Fibroblast of skin of back (primary cell): ENCODE data around the gene ZBTB17.

ENCODE experiments used
- DNase-seq: peaks from one replicate; pipeline ENCODE4 v3.0.0-alpha.2; 2013

ZBTB17 gene

GRCh38 chr1:15959827-15960446 lies 16.0 kb downstream of the ZBTB17 start:
- no peak for DNase-seq

- no peak for DNase-seq
Observed at GRCh38 chr1:15959424-15959823, 16.5 kb downstream of the ZBTB17 start.

DNA sequence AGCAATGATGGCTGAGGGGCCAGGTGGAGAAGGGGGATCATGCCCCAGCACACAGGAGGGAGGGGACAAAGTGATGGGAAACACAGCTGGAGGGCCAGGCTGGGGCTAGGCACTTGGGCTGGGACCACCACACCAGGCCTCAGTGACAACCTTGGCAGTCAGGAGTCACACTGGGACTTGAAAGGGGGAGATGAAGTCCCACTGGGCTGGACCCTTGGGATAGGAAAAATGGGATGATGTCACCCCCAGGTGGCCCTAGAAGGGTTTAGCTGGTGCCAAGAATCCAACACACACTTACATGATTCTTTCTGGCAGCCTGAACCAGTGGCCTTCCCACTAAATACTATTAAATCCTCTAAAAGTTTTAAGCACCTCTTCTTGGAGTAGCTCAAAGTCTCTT lies 17.1 kb downstream of the ZBTB17 start:
- DNase-seq = no peak

DNA sequence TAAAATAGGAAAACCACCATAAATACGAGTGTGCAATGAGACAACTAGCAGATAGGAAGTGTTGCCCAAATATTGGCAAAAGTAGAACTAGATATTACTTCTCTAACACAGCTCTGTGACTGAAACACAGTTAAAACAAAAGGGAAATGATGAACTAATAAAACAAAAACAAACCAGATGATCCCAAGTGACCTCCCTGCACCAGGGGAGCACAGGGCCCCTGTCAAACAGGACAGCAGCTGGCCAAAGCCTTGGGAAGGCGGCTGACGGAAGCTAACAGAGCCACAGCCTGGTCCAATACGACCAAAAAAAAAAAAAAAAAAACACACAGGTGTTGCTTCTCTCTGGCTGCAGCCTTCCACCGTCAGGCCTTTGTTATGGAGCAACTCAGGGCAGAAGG lies 17.8 kb downstream of the ZBTB17 start:
- no peak for DNase-seq

- DNase-seq = no peak
Observed at GRCh38 chr1:15957221-15958095, 18.4 kb downstream of the ZBTB17 start.

DNA sequence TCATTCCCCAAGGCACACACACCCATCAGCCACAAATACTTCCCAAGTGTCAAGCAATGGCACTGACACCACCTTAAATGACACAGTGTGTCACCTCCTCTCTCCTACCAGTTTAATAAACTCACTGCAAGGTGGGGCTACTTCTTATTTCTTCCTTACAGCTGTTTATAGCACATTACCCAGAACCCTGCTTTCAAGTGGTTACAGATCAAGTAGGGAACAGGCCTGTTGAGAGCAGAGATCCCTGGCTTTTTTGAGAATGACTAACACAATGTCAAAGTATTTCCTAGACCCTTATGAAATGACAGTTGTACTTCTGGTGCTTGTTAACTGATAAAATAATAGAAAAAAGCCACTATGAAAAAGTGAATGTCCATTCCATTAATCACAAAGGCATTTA lies 19.8 kb downstream of the ZBTB17 start:
- peak; percentile 76 for DNase-seq

- DNase-seq = no peak
Observed at GRCh38 chr1:15955552-15955951, 20.3 kb downstream of the ZBTB17 start.

DNA sequence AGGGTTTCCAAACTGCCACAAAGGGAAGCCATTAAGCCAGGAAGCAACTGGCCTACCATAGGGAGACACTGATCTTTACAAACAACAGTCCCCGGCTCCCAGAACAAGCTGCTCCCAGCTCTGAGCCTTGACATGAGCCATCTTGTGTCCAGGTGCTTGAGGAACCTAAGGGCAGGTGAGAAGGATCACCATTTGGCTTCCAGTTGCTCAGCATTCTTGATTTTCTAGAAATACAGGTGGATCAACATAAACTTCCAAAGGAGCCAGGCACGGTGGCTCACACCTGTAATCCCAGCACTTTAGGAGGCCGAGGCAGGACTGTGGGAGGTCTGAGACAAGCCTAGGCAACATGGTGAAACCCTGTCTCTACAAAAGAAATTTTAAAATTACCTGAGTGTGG lies 21.6 kb downstream of the ZBTB17 start:
- DNase-seq = no peak

DNA sequence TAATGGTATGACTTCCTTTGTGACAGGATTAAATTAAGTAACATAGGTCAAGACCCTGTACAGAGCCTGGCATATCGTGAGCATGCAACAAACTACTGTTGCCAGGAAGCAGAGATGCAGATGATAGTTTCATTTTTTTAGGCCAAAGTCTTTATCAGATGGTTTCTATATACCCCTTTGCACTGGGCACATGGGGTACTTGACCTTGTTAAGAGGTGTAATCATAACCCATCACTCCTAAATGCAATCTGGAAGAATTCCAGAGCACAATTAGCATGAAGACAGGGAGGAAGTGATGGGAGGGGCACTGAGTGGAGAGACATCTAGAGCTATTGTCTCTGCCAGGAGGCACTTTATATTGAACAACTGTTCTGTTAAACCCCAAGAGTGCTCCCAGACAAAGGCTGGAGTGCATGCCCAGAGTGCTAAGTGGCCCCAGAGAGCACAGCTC lies 22.1 kb downstream of the ZBTB17 start:
- no peak for DNase-seq

DNA sequence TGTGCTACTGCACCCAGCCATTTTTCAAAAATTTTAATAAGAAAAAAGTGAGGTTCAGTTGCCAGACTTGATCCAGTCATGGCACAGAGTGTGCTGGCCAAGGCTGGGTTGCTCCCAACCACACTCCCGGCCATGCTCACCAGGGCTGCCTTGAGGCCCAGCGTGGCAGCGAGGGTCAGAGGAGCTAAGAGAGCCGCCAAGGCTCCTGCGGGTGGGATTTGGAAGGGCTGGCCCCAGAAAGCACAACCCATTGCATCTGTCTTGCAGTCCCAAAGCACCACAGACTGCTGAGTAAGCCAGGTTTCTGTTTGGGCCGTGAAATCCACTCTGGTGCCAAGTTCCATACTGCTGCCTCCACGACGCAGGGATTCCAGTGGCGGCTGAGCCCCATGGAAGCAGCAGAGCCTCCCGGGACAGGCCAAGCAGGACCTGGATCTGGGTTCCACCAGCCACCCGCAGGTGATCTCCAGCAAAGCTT lies 22.6 kb downstream of the ZBTB17 start:
- no peak for DNase-seq

DNA sequence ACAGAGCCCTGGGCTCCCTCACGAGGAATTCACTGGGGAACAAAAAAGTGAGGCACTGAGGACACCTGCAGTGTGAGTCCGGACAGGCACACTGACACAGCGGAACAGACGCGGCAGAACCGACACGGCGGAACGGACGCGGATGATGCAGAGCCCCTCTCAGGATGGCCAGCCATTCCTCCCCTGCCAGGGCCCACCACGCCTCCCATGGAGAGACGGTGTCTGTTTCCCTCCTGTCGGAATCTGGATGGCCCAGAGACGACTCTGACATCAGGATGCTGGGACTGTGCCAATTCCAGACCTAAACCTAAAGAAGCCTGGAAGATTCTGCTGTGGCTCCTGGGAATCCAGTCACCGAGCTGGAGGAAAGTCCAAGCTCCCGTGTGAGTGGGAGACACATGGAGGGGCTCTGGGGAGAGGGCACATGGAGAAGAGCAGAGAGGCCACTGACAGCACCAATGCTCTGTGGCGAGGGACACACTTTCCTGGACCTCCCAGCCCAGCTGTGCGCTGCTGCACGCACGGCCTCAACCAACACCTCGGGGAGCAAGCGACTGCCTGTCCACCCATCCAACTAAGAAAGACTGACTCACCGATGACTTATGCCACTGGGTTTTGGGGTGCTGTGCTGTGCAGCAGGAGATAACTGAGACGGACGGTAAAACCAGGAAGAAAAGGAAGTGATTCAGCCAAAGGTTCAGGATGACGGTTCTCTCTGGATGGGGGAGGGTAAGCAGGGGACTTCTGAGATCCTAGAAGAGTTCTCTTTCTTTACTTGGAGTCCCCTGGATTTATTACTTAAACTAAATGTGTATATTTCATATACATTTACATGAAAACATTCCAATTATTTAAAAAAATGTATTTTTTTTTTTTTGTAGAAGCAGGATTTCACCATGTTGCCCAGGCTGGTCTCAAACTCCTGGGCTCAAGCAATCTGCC lies 23.3 kb downstream of the ZBTB17 start:
- peak; percentile 97 for DNase-seq

GRCh38 chr1:15951341-15952153 lies 24.4 kb downstream of the ZBTB17 start:
- DNase-seq = no peak

GRCh38 chr1:15950763-15951295 lies 25.1 kb downstream of the ZBTB17 start:
- peak; percentile 76 for DNase-seq

DNA sequence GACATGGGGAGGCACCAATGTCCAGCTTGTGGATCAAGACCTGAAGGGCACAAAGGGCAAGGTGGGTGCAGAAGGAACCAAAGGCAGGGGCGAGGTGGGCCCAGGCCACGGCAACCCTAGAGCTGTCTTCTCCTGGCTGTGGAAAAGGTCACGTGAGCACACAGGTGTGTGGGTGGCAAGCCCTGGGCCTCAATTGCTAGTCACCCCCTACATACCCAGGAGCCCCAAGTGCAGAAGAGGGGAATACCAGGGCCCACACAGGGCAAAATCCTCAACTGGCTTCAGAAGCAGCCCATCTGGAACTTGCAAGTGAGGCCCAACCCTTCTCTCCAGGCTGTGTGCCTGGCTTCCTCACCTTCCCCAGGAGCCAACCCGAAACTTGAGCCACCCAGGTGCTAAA lies 25.6 kb downstream of the ZBTB17 start:
- no peak for DNase-seq

- DNase-seq = peak; percentile 95
Observed at GRCh38 chr1:15949453-15950245, 26.3 kb downstream of the ZBTB17 start.

DNA sequence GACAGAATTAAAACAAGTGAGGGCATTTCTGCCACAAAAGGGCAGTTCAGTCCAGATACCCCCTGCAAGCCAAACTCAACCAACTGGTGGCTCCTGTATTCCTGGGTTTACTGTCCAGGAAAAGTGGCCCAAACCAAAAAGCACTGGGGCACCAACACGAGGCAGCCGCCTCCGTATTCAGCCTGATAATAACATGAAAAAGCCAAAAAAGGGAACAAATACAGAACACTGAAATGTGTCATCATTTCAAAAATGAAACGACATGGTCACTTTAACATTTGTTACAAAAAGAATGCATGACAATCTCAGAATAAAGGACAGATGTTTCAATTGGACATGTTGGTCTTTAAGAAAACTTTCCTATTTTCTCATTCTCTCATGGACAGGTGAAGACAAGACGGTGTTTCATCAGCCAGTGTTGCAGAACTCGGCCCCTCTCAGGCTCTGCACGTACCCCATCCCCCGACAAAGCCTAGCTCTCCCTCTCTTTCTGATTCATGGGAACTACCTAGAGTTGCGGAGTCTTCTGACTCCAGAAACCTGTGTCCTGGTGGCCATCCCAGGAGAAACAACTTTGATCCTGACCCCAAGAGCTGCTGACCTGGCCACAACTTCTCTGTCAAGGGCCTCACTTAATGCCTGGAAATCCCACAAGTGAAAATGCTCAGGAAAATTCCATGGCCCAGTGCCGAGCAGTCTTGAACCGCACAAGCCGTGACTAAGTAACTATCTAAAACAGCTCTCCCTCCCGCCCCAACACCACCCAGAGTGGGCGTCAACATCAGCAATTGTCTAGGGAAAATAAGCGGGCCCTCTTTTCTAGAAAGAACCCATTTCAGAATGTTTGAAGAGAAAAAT lies 27.1 kb downstream of the ZBTB17 start:
- peak; percentile 91 for DNase-seq

DNA sequence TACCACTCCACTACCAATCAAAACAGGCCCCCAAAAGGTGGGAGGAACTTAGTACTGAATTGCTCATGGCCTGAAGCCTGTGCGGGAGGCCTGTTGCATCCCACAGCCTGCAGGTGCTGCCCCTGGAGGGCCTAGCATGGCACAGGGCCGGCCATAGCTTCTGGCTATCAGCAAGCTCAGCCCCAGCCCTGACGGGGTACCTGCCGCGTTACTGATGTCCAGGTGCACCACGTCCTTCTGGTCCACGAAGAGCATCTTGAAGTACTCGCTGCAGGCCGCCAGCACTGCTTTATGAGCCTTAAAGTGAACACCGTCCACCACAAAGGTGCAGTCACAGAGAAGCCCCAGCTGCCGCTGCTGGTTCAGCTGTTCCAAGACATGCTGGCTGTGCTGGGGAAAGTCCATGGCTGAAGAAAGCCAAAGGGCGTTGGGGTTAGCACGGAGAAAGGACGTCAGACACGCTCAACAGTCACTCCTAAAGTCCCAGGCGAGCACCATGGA lies 27.8 kb downstream of the ZBTB17 start:
- no peak for DNase-seq

GRCh38 chr1:15947382-15948090 lies 28.4 kb downstream of the ZBTB17 start:
- no peak for DNase-seq
